Measurements from ENCODE around the gene BMF.
"Not testable (repeated sequence)": the region's sequence is repeated elsewhere in the genome, so short reads cannot be mapped to it uniquely, and the experiment has no call there.

Gene BMF

GRCh38 chr15:40087991-40088928, 20.4 kb downstream of the BMF start:
- DNase-seq (ENCODE audit: low read depth in 2 of 2), result no peak

GRCh38 chr15:40087068-40087810, 21.4 kb downstream of the BMF start:
- no peak for DNase-seq (ENCODE audit: low read depth in 2 of 2)

GRCh38 chr15:40085266-40085665, 23.4 kb downstream of the BMF start:
- no peak for DNase-seq (ENCODE audit: low read depth in 2 of 2)

GRCh38 chr15:40084650-40085049, 24.0 kb downstream of the BMF start:
- no peak for DNase-seq (ENCODE audit: low read depth in 2 of 2)

- DNase-seq (ENCODE audit: low read depth in 2 of 2), result no peak
These were observed 26.3 kb downstream of the BMF start for GRCh38 chr15:40082195-40082883.

GRCh38 chr15:40081691-40082194, 26.9 kb downstream of the BMF start:
- no peak for DNase-seq (ENCODE audit: low read depth in 2 of 2)

- DNase-seq (ENCODE audit: low read depth in 2 of 2), result no peak
These were observed 27.8 kb downstream of the BMF start for GRCh38 chr15:40080847-40081246.

- DNase-seq (ENCODE audit: low read depth in 2 of 2), result no peak
These were observed 28.6 kb downstream of the BMF start for GRCh38 chr15:40080104-40080503.

- DNase-seq (ENCODE audit: low read depth in 2 of 2), result no peak
These were observed 29.2 kb downstream of the BMF start for GRCh38 chr15:40079456-40079855.

- DNase-seq (ENCODE audit: low read depth in 2 of 2), result no peak
These were observed 33.2 kb downstream of the BMF start for GRCh38 chr15:40075298-40076044.

- DNase-seq (ENCODE audit: low read depth in 2 of 2), result not testable (repeated sequence)
These were observed 34.0 kb downstream of the BMF start for GRCh38 chr15:40074656-40075055.

- not testable (repeated sequence) for DNase-seq (ENCODE audit: low read depth in 2 of 2)
These were observed 34.8 kb downstream of the BMF start for GRCh38 chr15:40073716-40074490.

GRCh38 chr15:40072216-40072990, 36.3 kb downstream of the BMF start:
- DNase-seq (ENCODE audit: low read depth in 2 of 2), result no peak

- DNase-seq (ENCODE audit: low read depth in 2 of 2), result no peak
These were observed 38.0 kb downstream of the BMF start for GRCh38 chr15:40070608-40071218.

- DNase-seq (ENCODE audit: low read depth in 2 of 2), result no peak
These were observed 38.5 kb downstream of the BMF start for GRCh38 chr15:40070166-40070557.

GRCh38 chr15:40069178-40070165, 39.2 kb downstream of the BMF start:
- DNase-seq (ENCODE audit: low read depth in 2 of 2), result no peak

- DNase-seq (ENCODE audit: low read depth in 2 of 2), result no peak
These were observed 40.6 kb downstream of the BMF start for GRCh38 chr15:40067921-40068624.

Measured in activated CD8-positive, alpha-beta memory T cell treated with anti-CD3 and anti-CD28 coated beads for 4 hours (primary cell).